SJSA1 (cell line): ENCODE measurements around the gene STAT5B. TPM values are rescaled to one million over a fixed set of nuclear protein-coding genes. Genes with fewer than 3 reads are reported as not detected.
"Not testable (repeated sequence)": the region's sequence is repeated elsewhere in the genome, so short reads cannot be mapped to it uniquely, and the experiment has no call there.

Source experiments
- DNase-seq, 2 experiments: peaks; one replicate each; pipeline ENCODE4 v3.0.0-alpha.2; 2015 to 2020; ENCODE audit warnings: low spot score in 2 of 2, low read depth in 1 of 2
- H3K27ac ChIP-seq: fragments of 250-450 bp; sonication (Bioruptor Pico); 2 replicates; pipeline ENCODE4 v1.5.1; 2020; ENCODE audit warnings: mild to moderate bottlenecking, moderate library complexity
- H3K27me3 ChIP-seq: fragments of 250-450 bp; sonication (Bioruptor Pico); replicated peaks from 2 replicates; pipeline ENCODE4 v1.5.1; 2020; ENCODE audit warnings: mild to moderate bottlenecking, moderate library complexity
- H3K36me3 ChIP-seq: fragments of 250-450 bp; sonication (Bioruptor Pico); 2 replicates; pipeline ENCODE4 v1.5.1; 2020; ENCODE audit warnings: mild to moderate bottlenecking
- H3K4me1 ChIP-seq: fragments of 250-450 bp; sonication (Bioruptor Pico); replicated peaks from 2 replicates; pipeline ENCODE4 v1.6.1; 2021; ENCODE audit warnings: mild to moderate bottlenecking
- H3K4me3 ChIP-seq: fragments of 250-450 bp; sonication (Bioruptor Pico); 2 replicates; pipeline ENCODE4 v1.5.1; 2020; ENCODE audit warnings: mild to moderate bottlenecking
- H3K9me3 ChIP-seq: fragments of 250-450 bp; sonication (Bioruptor Pico); replicated peaks from 2 replicates; pipeline ENCODE4 v1.5.1; 2020; ENCODE audit warnings: mild to moderate bottlenecking
- total RNA-seq: library from RNA; depleted of rRNA; stranded (reverse); fragments of >200 nt; shearing (Covaris generic); gene quantifications from 2 replicates; pipeline ENCODE4 v1.2.3, GENCODE V29; 2014

STAT5B gene
- total RNA-seq, 1 experiment from 2014 or later, result 36.0 TPM

DNA sequence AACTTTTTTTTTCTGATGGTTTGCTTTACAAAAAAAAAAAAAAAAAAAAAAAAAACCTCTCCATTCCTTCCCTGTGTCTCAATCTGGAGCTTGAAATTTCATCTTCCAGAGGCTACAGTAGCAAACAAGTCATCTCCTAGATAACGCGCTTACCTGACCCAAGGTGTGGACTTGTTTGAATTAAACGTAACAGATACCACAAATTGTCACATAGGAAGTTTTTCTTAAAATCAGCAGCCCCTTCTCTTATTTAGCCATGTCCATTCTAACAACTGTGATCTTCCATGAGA lies 2.0 kb downstream of the STAT5B start:
- H3K9me3 ChIP-seq, result peaks cover 2% of the 10 kb centered on the region; the same call in 1 of the 2 replicates
- no peak for DNase-seq
- no peak overlapping the region for H3K27ac ChIP-seq
- H3K36me3 ChIP-seq, result peaks cover 3% of the 10 kb centered on the region; the same call in 1 of the 2 replicates
- H3K4me1 ChIP-seq, result peaks cover 39% of the 10 kb centered on the region
- H3K27me3 ChIP-seq, result no peaks in the 10 kb centered on the region
- no peak overlapping the region for H3K4me3 ChIP-seq

- Histone ChIP-seq H3K9me3 (peaks cover 2% of the 10 kb centered on the region; the same call in 1 of the 2 replicates), H3K27me3 (no peaks in the 10 kb centered on the region), H3K36me3 (peaks cover 3% of the 10 kb centered on the region; the same call in 1 of the 2 replicates), H3K4me1 (peaks cover 44% of the 10 kb centered on the region), H3K27ac (no peak overlapping the region), H3K4me3 (no peak overlapping the region)
- no peak for DNase-seq
Measured at GRCh38 chr17:42273474-42274252, 2.5 kb downstream of the STAT5B start.

DNA sequence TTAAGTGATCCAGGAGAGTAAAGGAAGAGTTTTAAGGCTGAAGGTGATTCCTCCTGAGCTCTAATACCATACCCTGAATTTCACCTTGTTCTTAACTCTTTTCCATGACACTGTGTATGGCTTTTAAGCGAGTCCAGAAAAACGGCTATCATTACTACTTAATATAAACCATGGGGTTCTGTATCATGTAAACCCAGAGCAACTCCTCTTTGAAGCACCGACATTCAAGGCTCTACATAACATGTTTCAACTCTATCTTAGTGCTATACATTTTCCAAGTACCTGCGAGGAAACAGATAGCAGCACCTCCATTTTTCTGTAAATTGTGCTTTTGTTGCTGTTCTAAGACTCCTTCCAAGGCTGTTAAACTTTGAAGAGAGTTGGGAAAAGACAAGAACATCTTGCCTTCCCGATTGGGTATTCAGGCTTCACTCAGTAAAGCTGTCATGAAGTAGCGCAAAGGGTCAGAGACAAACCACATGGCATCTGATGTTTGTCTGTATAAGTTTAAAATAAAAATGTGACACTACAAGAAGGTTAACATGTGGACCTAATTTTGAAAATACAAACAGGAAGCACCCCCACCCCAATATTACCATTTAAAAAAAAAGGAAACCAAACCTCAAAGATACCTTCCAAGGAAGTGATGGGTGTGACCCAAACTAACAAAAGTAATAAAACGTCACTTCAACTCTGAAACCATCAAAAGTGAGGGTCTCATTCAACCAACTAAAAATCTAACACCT lies 3.9 kb downstream of the STAT5B start:
- H3K9me3 ChIP-seq, result peaks cover 2% of the 10 kb centered on the region; the same call in 1 of the 2 replicates
- H3K27ac ChIP-seq, result no peak overlapping the region
- H3K27me3 ChIP-seq, result no peaks in the 10 kb centered on the region
- peaks cover 3% of the 10 kb centered on the region; the same call in 1 of the 2 replicates for H3K36me3 ChIP-seq
- H3K4me1 ChIP-seq, result peaks cover 55% of the 10 kb centered on the region
- no peak for DNase-seq
- no peak overlapping the region for H3K4me3 ChIP-seq

DNA sequence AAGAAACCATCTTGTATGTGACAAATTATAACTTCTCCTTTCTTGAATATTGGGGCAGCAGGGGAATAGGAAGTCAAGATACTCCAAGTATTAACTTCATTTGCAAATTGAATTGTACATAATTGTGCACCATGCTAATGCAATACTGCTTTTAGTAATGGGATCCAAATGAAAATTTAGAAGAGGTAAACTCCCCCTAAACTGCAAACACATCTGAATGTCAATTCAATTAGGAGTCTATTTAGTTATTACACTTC lies 4.5 kb downstream of the STAT5B start:
- peaks cover 2% of the 10 kb centered on the region; the same call in 1 of the 2 replicates for H3K9me3 ChIP-seq
- DNase-seq, result no peak
- H3K27ac ChIP-seq, result no peak overlapping the region
- peaks cover 55% of the 10 kb centered on the region for H3K4me1 ChIP-seq
- H3K36me3 ChIP-seq, result peaks cover 3% of the 10 kb centered on the region; the same call in 1 of the 2 replicates
- H3K4me3 ChIP-seq, result no peak overlapping the region
- no peaks in the 10 kb centered on the region for H3K27me3 ChIP-seq

DNA sequence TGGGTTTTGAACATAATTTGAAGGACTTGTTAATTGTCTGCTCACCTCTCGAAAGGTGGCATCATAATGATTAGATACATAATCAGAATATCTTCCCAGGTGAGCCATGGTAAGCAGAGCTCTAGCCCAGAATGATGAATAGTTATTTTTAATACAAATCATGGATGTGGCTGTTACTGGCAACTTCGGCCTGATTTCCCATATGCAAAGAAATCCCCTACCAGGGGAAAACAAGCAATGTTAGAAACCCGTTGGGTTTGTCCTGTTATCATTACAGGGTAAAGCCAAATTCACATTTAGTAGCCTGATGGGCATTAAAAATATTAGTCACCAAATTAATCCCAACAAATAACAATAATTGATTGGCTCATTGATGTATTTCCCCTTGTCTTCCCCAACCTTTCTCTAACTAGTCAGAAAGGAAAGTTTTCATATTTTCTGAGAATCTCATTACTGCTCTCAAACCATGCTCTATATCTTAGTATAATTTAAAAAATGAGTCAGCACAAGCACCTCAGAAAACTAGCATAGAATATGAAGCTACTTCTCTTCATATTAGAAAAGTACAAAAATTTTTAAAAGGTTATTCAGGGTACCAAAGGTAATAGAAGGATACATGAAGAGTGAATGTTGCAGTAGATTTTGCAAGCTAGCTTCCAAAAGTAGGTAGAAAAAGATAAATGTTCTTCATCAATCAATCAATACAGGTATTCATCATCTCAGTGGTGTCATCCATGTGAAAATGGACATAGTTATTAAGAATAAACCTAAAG lies 5.0 kb downstream of the STAT5B start:
- Histone ChIP-seq H3K4me1 (peaks cover 54% of the 10 kb centered on the region), H3K27ac (peak overlapping the region; percentile 68; the same call in 1 of the 2 replicates), H3K4me3 (no peak overlapping the region), H3K36me3 (no peaks in the 10 kb centered on the region; the same call in 1 of the 2 replicates), H3K27me3 (no peaks in the 10 kb centered on the region), H3K9me3 (no peaks in the 10 kb centered on the region)
- no peak for DNase-seq

- Histone ChIP-seq H3K4me1 (peaks cover 54% of the 10 kb centered on the region), H3K9me3 (no peaks in the 10 kb centered on the region), H3K36me3 (no peaks in the 10 kb centered on the region; the same call in 1 of the 2 replicates), H3K27me3 (no peaks in the 10 kb centered on the region), H3K4me3 (no peak overlapping the region), H3K27ac (peak overlapping the region; percentile 68)
- DNase-seq, result no peak
Measured at GRCh38 chr17:42270596-42270995, 5.6 kb downstream of the STAT5B start.

DNA sequence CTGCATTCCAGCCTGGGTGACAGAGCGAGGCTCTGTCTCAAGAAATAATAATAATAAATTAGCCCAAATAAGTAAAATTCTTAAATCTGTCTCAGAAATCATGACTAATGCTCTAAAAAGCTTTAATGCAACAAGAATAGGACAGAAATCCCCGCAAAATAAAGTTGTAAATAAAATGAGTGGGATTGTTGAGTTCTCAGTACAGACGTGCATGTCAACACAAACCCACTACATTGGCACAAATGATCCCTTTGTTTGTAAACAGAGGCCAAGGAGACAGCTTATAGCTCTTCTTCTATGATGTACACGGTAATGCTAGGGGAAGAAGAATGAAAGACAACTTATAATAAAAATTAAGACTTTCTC lies 6.0 kb downstream of the STAT5B start:
- peak in 1 of 2 experiments; percentile 59 for DNase-seq
- Histone ChIP-seq H3K9me3 (no peaks in the 10 kb centered on the region), H3K4me1 (peaks cover 54% of the 10 kb centered on the region), H3K36me3 (no peaks in the 10 kb centered on the region), H3K27ac (peak overlapping the region; percentile 68), H3K27me3 (no peaks in the 10 kb centered on the region), H3K4me3 (no peak overlapping the region)

GRCh38 chr17:42268236-42268635 lies 8.0 kb downstream of the STAT5B start:
- H3K4me3 ChIP-seq, result no peak overlapping the region
- peaks cover 45% of the 10 kb centered on the region for H3K4me1 ChIP-seq
- no peak overlapping the region for H3K27ac ChIP-seq
- no peaks in the 10 kb centered on the region for H3K9me3 ChIP-seq
- no peaks in the 10 kb centered on the region for H3K36me3 ChIP-seq
- no peaks in the 10 kb centered on the region for H3K27me3 ChIP-seq
- DNase-seq, result no peak

GRCh38 chr17:42266918-42267766 lies 9.0 kb downstream of the STAT5B start:
- Histone ChIP-seq H3K4me1 (peaks cover 45% of the 10 kb centered on the region), H3K27ac (peak overlapping the region; percentile 87), H3K27me3 (no peaks in the 10 kb centered on the region), H3K4me3 (no peak overlapping the region), H3K9me3 (no peaks in the 10 kb centered on the region), H3K36me3 (no peaks in the 10 kb centered on the region)
- peak; percentile 79 to 94 for DNase-seq

GRCh38 chr17:42266462-42266861 lies 9.7 kb downstream of the STAT5B start:
- DNase-seq, result no peak
- Histone ChIP-seq H3K27me3 (no peaks in the 10 kb centered on the region), H3K4me1 (peaks cover 45% of the 10 kb centered on the region), H3K9me3 (no peaks in the 10 kb centered on the region), H3K36me3 (no peaks in the 10 kb centered on the region), H3K4me3 (no peak overlapping the region), H3K27ac (peak overlapping the region; percentile 87)

GRCh38 chr17:42264366-42264765 lies 11.8 kb downstream of the STAT5B start:
- H3K9me3 ChIP-seq, H3K27ac ChIP-seq, DNase-seq, H3K4me3 ChIP-seq, H3K27me3 ChIP-seq, H3K36me3 ChIP-seq: not testable (repeated sequence)
- H3K4me1 ChIP-seq, result peaks cover 37% of the 10 kb centered on the region

DNA sequence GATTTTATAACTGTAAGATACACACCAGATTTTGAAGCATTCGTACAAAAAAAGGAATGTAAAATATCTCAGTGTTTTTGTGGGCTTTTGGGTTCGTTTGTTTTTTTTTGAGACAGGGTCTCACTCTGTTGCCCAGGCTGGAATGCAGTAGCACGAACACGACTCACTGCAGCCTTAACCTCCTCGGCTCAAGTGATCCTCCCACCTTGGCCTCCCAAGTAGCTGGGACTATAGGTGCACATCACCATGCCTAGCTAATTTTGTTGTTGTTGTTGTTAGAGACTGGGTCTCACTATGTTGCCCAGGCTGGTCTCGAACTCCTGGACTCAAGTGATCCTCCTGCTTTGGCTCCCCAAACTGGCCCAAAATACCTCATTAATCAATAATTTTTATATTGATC lies 15.9 kb downstream of the STAT5B start:
- Histone ChIP-seq H3K27me3 (no peaks in the 10 kb centered on the region), H3K4me1 (peaks cover 49% of the 10 kb centered on the region), H3K27ac (no peak overlapping the region; the same call in 1 of the 2 replicates), H3K4me3 (no peak overlapping the region), H3K9me3 (no peaks in the 10 kb centered on the region), H3K36me3 (no peaks in the 10 kb centered on the region)
- no peak for DNase-seq

DNA sequence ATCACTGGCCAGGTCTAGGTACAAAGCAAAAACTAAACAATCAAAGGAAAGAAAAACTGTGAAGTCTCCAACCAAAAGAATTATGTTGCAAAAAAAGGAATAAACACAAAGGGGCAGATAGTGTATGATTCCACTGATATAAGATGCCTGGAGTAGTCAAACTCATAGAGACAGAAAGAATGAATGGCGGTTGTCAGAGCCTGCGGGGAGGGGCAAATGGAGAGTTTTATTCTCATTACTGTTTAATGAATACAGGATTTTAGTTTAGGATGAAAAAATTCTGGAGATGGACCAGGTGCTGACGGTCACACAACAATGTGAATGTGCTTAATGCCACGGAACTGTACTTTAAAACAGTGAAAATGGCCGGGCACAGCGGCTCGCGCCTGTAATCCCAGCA lies 20.7 kb downstream of the STAT5B start:
- H3K27ac ChIP-seq, result peak overlapping the region; percentile 84

More for the DNA sequence above, 20.7 kb downstream of the STAT5B start:
- H3K36me3 ChIP-seq, result no peaks in the 10 kb centered on the region
- peaks cover 92% of the 10 kb centered on the region for H3K4me1 ChIP-seq
- no peaks in the 10 kb centered on the region for H3K27me3 ChIP-seq
- H3K4me3 ChIP-seq, result no peak overlapping the region
- no peaks in the 10 kb centered on the region for H3K9me3 ChIP-seq
- DNase-seq, result no peak
